ENCODE results near the gene MCC.

Gene MCC

DNA sequence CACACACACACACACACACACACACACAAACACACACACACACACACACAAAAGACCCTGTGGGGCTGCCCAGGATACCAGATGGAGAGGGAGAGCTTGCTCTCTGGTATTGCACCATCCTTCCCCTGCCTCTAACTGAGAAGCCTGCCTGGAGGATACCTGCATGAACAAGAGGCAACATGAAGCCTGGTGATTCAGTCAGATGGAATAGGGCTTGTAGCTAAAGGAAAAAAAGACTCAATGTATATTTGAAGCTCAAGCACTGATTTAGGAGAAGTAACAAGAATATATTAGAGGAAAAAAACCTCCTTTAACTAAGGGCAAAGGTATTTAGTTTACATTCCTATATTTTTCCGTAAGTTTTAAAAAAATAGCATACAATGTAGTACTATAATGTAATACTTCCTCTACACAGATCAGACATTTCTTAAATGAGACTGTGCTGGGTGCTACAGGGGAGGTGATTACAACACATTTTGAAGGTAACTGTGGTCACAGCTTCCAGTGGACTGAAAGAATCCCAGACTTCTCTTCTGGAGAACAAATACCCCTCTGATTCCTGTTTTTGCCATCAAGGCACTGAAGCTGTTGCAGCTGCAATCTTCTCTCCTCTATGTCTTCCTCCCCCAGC, 342.4 kb downstream of the MCC start:
- TF ChIP-seq, protein P1, sequence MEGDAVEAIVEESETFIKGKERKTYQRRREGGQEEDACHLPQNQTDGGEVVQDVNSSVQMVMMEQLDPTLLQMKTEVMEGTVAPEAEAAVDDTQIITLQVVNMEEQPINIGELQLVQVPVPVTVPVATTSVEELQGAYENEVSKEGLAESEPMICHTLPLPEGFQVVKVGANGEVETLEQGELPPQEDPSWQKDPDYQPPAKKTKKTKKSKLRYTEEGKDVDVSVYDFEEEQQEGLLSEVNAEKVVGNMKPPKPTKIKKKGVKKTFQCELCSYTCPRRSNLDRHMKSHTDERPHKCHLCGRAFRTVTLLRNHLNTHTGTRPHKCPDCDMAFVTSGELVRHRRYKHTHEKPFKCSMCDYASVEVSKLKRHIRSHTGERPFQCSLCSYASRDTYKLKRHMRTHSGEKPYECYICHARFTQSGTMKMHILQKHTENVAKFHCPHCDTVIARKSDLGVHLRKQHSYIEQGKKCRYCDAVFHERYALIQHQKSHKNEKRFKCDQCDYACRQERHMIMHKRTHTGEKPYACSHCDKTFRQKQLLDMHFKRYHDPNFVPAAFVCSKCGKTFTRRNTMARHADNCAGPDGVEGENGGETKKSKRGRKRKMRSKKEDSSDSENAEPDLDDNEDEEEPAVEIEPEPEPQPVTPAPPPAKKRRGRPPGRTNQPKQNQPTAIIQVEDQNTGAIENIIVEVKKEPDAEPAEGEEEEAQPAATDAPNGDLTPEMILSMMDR (conservative IDR thresholded peaks at IDR 0.05; ENCODE audit: control insufficient read depth, insufficient read depth, low read depth, low read length), result no peak
- DNase-seq (ENCODE audit: low read depth), result no peak
- no peak overlapping the region for H3K4me3 ChIP-seq (ENCODE audit: control insufficient read depth, low read depth, low read length)

DNA sequence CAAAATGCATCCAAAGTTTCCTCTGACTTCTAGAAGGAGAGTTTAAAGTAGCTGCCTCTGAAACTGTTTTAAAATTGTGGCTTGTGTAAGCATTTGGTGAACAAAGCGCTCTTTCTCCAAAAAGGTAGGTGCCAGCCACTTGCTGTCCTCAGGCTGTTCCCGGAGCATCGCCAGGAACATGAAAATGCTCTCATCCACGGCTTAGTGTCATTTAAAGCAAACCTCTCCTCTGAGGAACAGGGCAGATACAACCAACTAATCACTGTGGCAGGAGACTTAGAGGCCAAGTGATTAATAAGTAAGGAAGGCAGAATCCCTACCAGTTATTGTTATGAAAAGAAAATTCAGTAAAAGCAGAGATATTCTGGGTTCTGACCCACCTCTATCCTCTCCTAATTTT, 346.1 kb downstream of the MCC start:
- TF ChIP-seq, protein P1 (conservative IDR thresholded peaks at IDR 0.05; ENCODE audit: control insufficient read depth, insufficient read depth, low read depth, low read length), result no peak
- DNase-seq (ENCODE audit: low read depth), result no peak
- H3K4me3 ChIP-seq (ENCODE audit: control insufficient read depth, low read depth, low read length), result no peak overlapping the region

- TF ChIP-seq, protein P1 (conservative IDR thresholded peaks at IDR 0.05; ENCODE audit: control insufficient read depth, insufficient read depth, low read depth, low read length), result no peak
- H3K4me3 ChIP-seq (ENCODE audit: control insufficient read depth, low read depth, low read length), result no peak overlapping the region
- peak; percentile 92 for DNase-seq (ENCODE audit: low read depth)
Observed at GRCh38 chr5:113140837-113141671, 347.2 kb downstream of the MCC start.

- TF ChIP-seq, protein P1 (conservative IDR thresholded peaks at IDR 0.05; ENCODE audit: control insufficient read depth, insufficient read depth, low read depth, low read length), result no peak
- DNase-seq (ENCODE audit: low read depth), result no peak
- H3K4me3 ChIP-seq (ENCODE audit: control insufficient read depth, low read depth, low read length), result no peak overlapping the region
Observed at GRCh38 chr5:113133211-113133975, 354.9 kb downstream of the MCC start.

DNA sequence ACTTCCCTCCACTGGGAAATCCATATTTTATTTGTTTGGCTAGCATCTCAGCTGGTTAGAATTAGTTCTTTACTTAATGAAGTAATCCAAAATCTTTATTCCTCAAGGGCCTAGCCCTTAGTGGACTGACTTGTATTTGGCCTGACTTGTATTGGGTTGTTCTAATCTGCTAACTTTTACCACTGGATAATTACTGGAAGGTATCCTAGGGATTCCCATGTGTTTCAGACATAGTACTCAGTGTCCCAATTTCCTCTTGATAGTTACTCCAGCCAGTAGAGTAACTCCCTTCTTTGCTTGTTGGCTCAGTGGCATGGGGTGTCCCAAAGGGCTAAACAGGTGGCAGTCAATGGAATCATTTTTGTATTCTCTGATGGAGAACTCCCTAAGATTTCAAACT, 355.7 kb downstream of the MCC start:
- TF ChIP-seq, protein P1 (conservative IDR thresholded peaks at IDR 0.05; ENCODE audit: control insufficient read depth, insufficient read depth, low read depth, low read length), result no peak
- DNase-seq (ENCODE audit: low read depth), result no peak
- H3K4me3 ChIP-seq (ENCODE audit: control insufficient read depth, low read depth, low read length), result no peak overlapping the region

DNA sequence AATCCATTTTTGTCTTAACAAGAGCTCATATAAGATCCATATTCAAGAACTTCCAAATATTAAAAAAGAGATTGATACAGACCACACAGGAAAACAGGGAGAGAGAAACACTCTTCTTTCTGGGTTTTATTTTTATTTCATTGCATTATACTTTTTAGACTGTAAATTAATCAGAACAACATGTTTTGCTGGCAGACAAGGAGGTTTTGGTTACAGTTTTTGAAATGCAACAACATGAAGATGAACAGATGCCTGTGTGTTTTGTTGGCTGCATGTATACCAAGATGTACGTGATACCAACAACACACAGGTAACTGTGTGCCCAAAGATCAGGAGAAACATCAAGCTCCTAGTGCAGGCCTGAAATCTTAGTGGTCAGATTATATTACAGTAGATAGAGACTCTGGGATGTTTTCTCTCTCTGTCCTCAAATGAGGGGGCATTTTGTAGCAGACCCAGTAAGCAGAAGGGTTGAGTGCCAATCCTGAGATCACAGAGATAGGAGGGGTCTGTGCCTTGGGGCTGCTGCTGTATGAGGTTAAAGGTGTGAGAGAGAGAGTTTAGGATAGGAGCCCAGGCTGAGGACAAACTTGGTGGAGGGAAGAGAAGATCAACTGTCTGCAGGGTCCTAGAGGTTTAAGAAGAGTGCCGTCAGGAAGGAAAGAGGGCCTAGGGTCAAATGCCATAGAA, 359.5 kb downstream of the MCC start:
- H3K4me3 ChIP-seq (ENCODE audit: control insufficient read depth, low read depth, low read length), result no peak overlapping the region
- DNase-seq (ENCODE audit: low read depth), result no peak
- TF ChIP-seq, protein P1 (conservative IDR thresholded peaks at IDR 0.05; ENCODE audit: control insufficient read depth, insufficient read depth, low read depth, low read length), result no peak
